ENCODE data around the gene IL31RA.
"Not testable (repeated sequence)": the region's sequence is repeated elsewhere in the genome, so short reads cannot be mapped to it uniquely, and the experiment has no call there.

The IL31RA gene

GRCh38 chr5:55925712-55926111, 74.6 kb downstream of the IL31RA start:
- DNase-seq (ENCODE audit: low read depth, low spot score), result no peak

DNA sequence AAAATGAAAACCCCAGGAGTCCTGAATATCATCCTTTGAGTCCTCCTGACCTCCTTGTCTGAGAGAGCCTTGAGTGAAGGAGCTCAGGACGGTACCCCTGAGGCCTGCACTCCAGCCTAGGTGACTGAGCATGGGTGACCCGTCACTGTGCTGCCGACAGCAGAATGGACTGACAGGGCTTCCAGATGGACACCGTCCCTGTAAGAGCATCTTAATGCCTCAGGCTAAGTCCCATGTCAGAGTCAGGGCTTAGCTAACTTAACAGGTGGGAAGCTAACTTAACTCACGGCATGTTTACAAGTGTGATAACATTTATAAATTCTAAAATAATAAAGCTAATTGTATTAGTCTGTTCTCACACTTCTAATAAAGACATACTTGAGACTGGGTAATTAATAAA, 75.3 kb downstream of the IL31RA start:
- no peak for DNase-seq (ENCODE audit: low read depth, low spot score)

DNA sequence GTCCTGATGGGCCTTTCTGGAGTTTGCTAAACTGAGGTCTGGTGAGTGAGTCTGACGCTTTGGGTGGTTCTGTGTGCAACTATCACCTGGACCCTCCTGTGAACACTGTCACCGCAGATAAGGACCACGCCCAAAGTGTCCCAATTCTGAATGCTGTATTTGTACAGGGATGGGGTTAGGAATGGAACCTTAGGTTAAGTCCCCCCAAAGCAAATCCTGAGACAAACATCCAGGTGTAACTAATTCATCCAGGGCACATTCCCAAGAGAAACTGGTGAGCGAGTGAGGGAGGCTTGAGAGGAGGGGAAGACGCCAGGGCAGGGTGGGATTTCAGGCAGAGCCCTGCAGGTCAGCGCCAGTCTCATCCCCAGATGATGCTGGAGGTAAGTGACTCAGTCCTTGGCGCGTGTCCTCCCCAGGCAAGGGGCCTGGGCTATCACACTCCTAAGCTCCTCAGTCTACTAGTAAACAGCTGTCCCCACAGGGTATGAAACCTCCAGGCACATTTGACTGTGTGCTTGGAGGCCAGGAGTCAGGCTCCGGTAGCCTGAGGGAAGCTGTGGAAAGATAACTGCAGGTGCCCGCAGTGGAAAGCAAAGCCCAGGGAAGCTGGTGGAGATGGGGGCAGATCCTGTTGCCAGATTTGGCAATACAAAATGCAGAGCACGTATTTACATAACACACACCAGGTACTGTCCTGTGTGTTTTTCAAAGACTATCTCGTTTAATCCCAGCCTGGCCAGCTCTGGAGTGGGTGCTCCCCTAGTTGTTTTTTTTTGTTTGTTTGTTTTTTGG, 76.9 kb downstream of the IL31RA start:
- no peak for DNase-seq (ENCODE audit: low read depth, low spot score)

DNA sequence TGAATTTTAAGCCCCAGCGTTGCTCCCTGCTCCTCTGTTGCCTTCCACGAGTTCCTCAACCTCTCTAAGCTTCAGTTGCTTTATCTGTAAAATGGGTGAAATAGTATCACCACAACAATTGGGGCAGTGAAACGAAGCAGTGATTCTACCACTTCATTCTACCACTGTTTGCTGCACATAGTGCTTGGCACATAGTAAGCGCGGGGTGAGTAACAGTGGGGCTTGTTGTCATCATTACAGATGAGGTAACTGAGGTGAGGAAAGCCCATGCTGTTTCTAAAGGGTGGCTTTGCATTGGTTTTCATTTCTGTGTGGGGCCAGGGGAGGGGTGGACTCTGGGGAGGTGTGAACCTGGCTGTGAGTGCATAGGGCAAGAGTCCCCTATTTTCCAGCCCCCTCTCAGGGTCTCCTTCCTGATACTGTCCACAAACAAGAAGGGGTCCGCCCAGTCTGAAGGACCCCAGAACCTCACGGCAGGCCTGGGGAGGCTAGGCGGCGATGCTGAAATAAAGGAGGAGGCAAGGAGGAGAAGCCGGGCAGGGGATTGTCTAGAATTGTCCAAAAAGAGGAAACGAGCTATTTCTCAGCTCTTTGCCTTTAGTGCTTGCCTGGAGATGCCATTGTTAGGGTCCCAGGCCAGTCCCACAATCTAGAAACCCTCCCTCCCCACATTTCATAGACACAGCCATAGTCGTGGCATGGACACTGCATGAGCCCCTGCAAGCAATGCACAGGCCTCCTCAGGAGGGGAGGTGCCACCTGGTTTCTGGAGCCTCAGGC, 78.1 kb downstream of the IL31RA start:
- DNase-seq (ENCODE audit: low read depth, low spot score), result no peak

DNA sequence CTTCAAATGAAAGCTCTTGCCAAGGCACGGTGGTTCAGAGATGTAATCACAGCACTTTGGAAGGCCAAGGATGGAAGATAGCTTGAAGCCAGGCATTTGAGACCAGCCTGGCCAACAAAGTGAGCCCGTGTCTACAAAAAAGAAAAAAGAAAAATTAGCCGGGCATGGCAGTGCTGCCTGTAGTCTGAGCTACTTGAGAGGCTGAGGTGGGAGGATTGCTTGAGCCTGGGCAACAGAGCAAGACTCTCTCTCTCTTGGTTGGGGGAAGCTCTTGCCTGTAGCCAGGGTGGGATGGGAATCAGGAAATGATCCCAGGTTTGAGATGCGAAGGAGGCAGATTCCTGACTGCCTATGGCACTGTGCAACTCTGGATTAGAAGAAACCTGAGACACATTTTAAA, 81.5 kb downstream of the IL31RA start:
- DNase-seq (ENCODE audit: low read depth, low spot score), result no peak

DNA sequence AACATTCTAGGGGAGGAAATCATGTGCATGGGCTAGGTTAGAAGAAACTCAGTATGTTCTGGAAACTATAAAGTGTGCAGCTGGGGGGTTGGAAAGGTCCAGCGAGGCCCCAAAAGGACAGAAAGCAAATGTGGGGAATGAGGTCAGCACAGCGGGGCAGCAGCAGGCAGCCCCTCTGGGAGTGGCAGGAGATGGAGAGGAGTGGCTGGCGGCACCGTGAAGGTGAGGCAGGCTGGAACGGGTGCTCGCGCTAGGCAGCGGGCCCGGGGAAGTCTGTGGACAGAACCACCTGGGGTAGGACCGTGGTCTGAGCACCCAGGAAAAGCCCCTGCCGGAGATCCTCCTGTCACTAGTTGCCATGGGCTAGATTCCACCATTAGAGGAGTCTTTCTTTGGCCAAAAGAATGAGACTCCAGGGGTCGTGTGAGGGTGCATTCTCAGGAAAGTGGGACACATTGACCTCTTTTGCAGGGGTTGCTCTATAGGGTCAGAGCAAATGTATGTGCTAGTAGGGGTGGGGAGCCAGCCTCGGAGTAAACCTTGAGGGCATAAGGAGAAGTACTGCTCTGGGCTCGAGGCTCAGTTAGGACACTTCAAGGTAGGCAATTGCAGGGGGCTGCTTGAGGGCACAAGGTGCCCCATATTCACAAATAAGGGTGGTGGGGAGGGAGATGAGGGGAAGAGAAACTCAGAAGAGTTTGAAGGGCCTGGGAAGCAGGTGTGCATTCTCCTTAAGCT, 82.4 kb downstream of the IL31RA start:
- no peak for DNase-seq (ENCODE audit: low read depth, low spot score)

DNA sequence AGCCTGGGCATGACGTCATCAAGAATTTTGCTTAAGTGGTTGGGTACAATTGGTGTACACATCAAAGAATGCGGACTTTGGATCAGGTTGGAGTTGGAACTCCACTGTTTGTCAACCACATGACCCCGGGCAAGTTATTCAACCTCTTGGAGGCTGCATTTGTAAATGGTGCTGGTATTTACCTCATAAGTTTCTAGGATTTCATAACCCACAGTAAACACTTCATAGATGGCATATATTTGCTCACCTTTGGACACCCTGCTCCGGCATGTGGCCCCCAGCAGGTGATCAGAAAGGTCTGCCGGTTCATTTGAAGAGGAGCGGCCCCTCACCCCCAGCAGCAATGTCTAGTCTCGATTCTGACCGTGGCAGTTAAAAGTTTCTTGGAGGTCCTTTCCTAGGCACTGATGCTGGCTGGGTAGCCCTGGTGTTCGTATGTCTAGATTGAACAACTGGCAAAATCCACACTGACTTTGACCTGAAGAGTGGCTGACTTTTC, 83.0 kb downstream of the IL31RA start:
- DNase-seq (ENCODE audit: low read depth, low spot score), result no peak

DNA sequence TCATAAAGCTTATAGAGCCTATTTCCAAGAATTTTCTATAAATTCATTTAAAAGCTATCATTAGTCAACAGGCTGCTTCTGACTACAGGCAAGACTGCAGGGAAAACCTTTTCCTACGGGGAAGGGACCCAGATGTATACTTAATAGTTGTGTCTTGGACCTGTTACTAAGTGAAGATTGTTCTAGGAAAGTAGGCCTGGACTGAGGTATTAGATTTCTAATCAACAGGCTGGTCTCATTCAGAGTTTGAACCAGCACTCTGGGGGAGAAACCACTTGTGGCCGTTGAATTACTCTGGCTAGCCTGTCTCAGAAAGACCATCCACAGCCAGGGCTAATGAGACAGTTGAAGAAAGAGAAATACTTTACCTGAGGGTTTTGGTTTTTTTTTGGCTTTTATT, 83.6 kb downstream of the IL31RA start:
- no peak for DNase-seq (ENCODE audit: low read depth, low spot score)

GRCh38 chr5:55935371-55935770, 84.2 kb downstream of the IL31RA start:
- no peak for DNase-seq (ENCODE audit: low read depth, low spot score)

- DNase-seq (ENCODE audit: low read depth, low spot score), result no peak
Measured at GRCh38 chr5:55936100-55936693, 85.0 kb downstream of the IL31RA start.

DNA sequence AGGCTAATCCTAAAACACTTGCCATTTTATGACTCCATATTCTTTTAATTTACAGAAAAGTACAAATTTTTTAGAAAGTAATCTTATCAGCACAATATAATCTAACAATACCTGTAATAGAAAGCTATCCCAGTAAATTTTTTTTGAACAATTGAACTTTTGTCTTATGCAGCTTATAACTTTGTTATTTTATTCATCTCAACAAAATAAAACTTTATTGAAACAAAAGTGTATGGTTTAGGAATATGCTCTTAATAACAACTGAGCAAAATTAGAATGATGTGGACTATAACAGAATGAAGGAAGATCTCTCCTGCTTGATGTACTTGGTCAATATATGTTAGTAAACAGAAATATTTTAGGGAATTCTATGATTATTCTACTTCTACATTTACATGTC, 86.4 kb downstream of the IL31RA start:
- not testable (repeated sequence) for DNase-seq (ENCODE audit: low read depth, low spot score)

DNA sequence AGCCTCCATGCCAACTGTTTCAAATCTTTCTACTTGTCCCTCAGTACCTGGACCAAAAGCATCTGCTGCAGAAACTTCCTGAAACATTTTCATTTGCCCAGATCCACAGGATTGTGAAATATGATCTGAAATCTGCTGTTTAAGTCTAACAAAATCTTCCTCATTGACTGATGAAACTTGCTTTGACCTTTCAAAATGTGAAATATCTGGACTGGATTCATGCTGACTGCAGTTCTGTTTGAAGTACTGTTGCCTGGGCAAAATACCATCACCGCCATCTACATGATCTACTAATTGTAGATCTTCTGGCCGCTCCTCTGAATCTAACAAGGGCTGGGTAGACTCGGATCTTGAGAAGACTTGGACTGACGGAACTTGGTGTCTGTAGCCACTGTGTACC, 90.0 kb downstream of the IL31RA start:
- DNase-seq (ENCODE audit: low read depth, low spot score), result not testable (repeated sequence)

GRCh38 chr5:55959208-55959607, 108.1 kb downstream of the IL31RA start:
- no peak for DNase-seq (ENCODE audit: low read depth, low spot score)

DNA sequence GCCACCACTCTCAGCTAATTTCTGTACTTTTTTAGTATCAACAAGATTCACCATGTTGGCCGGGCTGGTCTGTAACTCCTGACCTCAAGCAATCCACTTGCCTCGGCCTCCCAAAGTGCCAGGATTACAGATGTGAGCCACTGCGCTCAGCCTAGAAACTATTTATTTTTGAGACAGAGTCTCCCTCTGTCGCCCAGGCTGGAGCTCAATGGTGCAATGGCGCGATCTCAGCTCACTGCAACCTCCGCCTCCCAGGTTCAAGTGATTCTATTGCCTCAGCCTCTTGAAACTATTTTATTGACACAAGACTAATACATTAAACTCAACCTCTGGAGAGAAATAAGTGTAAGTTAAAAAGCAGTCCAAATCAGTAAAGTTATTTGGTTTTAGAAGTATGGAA, 109.6 kb downstream of the IL31RA start:
- DNase-seq (ENCODE audit: low read depth, low spot score), result no peak

- DNase-seq (ENCODE audit: low read depth, low spot score), result no peak
Measured at GRCh38 chr5:55965525-55965924, 114.4 kb downstream of the IL31RA start.

DNA sequence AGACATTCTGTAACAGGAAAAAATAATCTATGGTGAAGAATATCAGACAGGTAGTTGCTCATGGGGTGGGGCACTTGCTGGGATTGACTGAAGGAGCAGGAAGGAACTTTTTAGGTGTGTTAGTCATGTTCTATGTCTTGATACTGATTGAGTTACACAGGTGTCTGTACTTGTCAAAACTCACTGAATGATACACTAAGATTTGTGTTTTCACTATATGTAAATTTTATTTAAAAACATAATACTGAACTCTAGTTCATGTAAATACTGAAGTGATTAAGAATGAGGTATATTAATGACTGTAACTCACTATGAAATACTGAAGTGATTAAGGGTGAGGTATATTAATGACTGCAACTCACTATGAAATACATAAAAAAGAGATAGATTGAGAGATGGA, 115.1 kb downstream of the IL31RA start:
- DNase-seq (ENCODE audit: low read depth, low spot score), result no peak

DNA sequence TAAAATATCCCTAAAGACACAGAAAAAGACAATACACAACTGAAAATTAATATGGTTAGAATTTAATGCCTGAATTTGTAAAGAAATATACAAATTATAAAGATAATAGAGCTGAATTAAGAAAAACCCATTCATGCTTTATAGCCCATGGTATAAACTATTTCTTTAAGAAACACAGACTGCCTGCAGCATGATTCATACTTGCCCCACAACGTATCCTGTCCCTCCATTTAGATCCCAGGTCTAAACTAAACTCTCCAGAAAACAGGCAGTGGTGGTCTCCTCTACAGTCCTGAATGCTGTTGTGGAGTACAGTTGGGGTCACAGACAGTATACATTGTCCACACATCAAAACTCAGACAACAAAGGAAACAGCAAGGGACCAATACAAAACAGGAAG, 118.8 kb downstream of the IL31RA start:
- no peak for DNase-seq (ENCODE audit: low read depth, low spot score)
